ENCODE measurements around the gene NCR1. TPM values are rescaled to one million over a fixed set of nuclear protein-coding genes. Genes with fewer than 3 reads are reported as not detected.

The NCR1 gene
- total and polyA plus RNA-seq, 2 donors from 2014 or later: 0.91 TPM; not detected in 1

DNA sequence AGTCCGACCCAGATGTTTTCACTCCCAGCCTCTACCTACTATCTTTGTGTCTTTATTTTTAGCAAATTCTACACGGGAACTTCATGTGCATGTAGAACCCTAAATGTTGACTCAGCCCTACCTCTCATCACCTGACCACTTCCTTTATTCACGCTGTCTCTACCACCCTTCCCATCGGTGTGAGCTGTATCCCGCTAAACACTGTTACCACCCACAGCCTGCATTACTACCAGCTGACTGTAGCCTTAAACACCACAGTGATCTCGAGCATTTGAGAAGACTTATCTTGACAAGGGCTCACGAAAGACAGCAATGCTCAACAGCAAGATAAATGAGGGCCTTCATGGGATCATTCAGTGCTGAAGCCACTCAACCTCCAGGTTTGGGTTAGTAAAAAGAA is 15.1 kb downstream of the NCR1 start:
- FAIRE-seq: no peak
- no peak overlapping the region for H3K9ac ChIP-seq (ENCODE audit: low read length in 3 of 3)
- no peak for TF ChIP-seq CTCF (IDR thresholded peaks at IDR 0.05; ENCODE audit: borderline replicate concordance, extremely low read depth, insufficient read depth)
- no peaks in the 10 kb centered on the region for H3K4me1 ChIP-seq (ENCODE audit: control insufficient read depth in 2 of 3, insufficient read depth in 2 of 3, low read depth in 1 of 3, low read length in 3 of 3)
- no peak overlapping the region for H3K27ac ChIP-seq (ENCODE audit: low read depth in 2 of 2, low read length in 2 of 2)
- intact Hi-C loops (cut with DNase I): no loop called here
- no peaks in the 10 kb centered on the region for H3K27me3 ChIP-seq (ENCODE audit: control insufficient read depth, insufficient read depth, low read length)
- H3K4me3 ChIP-seq (ENCODE audit: low read length in 3 of 3): no peak overlapping the region
- no peaks in the 10 kb centered on the region for H3K36me3 ChIP-seq (ENCODE audit: control insufficient read depth in 2 of 3, insufficient read depth in 3 of 3, low read length in 3 of 3)
- no peaks in the 10 kb centered on the region for H3K9me3 ChIP-seq (ENCODE audit: control insufficient read depth in 2 of 3, insufficient read depth in 1 of 3, low read length in 3 of 3)
- no peak for DNase-seq

- Histone ChIP-seq H3K9ac (ENCODE audit: low read length in 3 of 3) (no peak overlapping the region), H3K9me3 (ENCODE audit: control insufficient read depth in 2 of 3, insufficient read depth in 1 of 3, low read length in 3 of 3) (peaks cover 0 to 6% (median 0%) of the 10 kb centered on the region in 3 donors), H3K36me3 (ENCODE audit: control insufficient read depth in 2 of 3, insufficient read depth in 3 of 3, low read length in 3 of 3) (no peaks in the 10 kb centered on the region), H3K4me1 (ENCODE audit: control insufficient read depth in 2 of 3, insufficient read depth in 2 of 3, low read depth in 1 of 3, low read length in 3 of 3) (no peaks in the 10 kb centered on the region), H3K4me3 (ENCODE audit: low read length in 3 of 3) (no peak overlapping the region), H3K27ac (ENCODE audit: low read depth in 2 of 2, low read length in 2 of 2) (no peak overlapping the region), H3K27me3 (ENCODE audit: control insufficient read depth, insufficient read depth, low read length) (no peaks in the 10 kb centered on the region)
- intact Hi-C loops (cut with DNase I): no loop called here
- no peak for FAIRE-seq
- no peak for DNase-seq
- no peak for TF ChIP-seq CTCF (IDR thresholded peaks at IDR 0.05; ENCODE audit: borderline replicate concordance, extremely low read depth, insufficient read depth)
These were observed 17.3 kb downstream of the NCR1 start for GRCh38 chr19:54923276-54923675.

DNA sequence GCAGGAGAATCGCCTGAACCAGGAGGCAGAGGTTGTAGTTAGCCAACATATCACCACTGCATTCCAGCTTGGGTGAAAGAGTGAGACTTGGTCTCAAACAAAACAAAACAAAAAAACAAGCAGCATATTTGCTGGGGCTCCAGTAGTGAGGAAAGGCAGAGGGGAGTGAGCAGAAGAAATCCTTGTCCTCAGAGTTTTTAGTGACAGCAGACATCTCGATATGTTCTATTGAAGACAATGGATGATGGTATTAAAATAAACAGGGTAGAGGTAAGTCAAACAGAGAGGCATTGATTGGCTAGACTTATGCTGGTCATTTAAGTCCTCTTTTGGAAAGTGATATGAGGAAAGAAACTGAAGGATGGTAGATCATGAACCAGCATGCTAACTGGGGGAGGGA is 22.4 kb downstream of the NCR1 start:
- H3K9ac ChIP-seq (ENCODE audit: low read length in 3 of 3): no peak overlapping the region
- H3K36me3 ChIP-seq (ENCODE audit: control insufficient read depth in 2 of 3, insufficient read depth in 3 of 3, low read length in 3 of 3): no peaks in the 10 kb centered on the region
- DNase-seq: no peak
- TF ChIP-seq CTCF (IDR thresholded peaks at IDR 0.05; ENCODE audit: borderline replicate concordance, extremely low read depth, insufficient read depth): no peak
- FAIRE-seq: no peak
- no peak overlapping the region for H3K27ac ChIP-seq (ENCODE audit: low read depth in 2 of 2, low read length in 2 of 2)
- no peaks in the 10 kb centered on the region for H3K27me3 ChIP-seq (ENCODE audit: control insufficient read depth, insufficient read depth, low read length)
- intact Hi-C loops (cut with DNase I): no loop called here
- no peak overlapping the region for H3K4me3 ChIP-seq (ENCODE audit: low read length in 3 of 3)
- H3K4me1 ChIP-seq (ENCODE audit: control insufficient read depth in 2 of 3, insufficient read depth in 2 of 3, low read depth in 1 of 3, low read length in 3 of 3): no peaks in the 10 kb centered on the region
- H3K9me3 ChIP-seq (ENCODE audit: control insufficient read depth in 2 of 3, insufficient read depth in 1 of 3, low read length in 3 of 3): peaks cover 0 to 12% (median 0%) of the 10 kb centered on the region in 3 donors

DNA sequence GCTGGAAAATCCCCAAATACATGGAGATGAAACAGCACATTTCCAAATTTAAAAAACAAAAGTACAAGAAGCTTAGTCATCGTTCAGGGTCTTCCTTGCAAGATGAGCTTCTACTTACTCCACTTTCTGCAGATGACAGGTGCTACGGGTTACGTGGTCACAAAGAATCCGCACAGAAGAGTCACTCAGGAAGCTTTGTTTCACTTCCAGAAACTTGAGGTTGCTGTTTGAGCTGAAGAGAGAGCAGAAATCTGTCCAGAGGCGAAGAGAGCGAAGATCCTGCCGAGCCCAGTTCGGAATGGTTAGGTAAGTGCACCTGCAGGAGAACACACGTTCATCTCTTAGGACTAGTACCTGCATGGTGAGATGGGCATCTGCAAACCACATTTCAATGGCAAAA is 32.0 kb downstream of the NCR1 start:
- no peaks in the 10 kb centered on the region for H3K36me3 ChIP-seq (ENCODE audit: control insufficient read depth in 2 of 3, insufficient read depth in 3 of 3, low read length in 3 of 3)
- TF ChIP-seq CTCF (IDR thresholded peaks at IDR 0.05; ENCODE audit: borderline replicate concordance, extremely low read depth, insufficient read depth): no peak
- no peak overlapping the region for H3K27ac ChIP-seq (ENCODE audit: low read depth in 2 of 2, low read length in 2 of 2)
- no peak for DNase-seq
- H3K9me3 ChIP-seq (ENCODE audit: control insufficient read depth in 2 of 3, insufficient read depth in 1 of 3, low read length in 3 of 3): no peaks in the 10 kb centered on the region
- intact Hi-C loops (cut with DNase I): no loop called here
- H3K9ac ChIP-seq (ENCODE audit: low read length in 3 of 3): no peak overlapping the region
- H3K4me3 ChIP-seq (ENCODE audit: low read length in 3 of 3): no peak overlapping the region
- H3K27me3 ChIP-seq (ENCODE audit: control insufficient read depth, insufficient read depth, low read length): no peaks in the 10 kb centered on the region
- no peak for FAIRE-seq
- no peaks in the 10 kb centered on the region for H3K4me1 ChIP-seq (ENCODE audit: control insufficient read depth in 2 of 3, insufficient read depth in 2 of 3, low read depth in 1 of 3, low read length in 3 of 3)

All from kidney (tissue), 14 donors.